ENCODE data around the gene ESD.

- no peak for TF ChIP-seq POLR2A (IDR thresholded peaks at IDR 0.05)
- TF ChIP-seq, protein P1, sequence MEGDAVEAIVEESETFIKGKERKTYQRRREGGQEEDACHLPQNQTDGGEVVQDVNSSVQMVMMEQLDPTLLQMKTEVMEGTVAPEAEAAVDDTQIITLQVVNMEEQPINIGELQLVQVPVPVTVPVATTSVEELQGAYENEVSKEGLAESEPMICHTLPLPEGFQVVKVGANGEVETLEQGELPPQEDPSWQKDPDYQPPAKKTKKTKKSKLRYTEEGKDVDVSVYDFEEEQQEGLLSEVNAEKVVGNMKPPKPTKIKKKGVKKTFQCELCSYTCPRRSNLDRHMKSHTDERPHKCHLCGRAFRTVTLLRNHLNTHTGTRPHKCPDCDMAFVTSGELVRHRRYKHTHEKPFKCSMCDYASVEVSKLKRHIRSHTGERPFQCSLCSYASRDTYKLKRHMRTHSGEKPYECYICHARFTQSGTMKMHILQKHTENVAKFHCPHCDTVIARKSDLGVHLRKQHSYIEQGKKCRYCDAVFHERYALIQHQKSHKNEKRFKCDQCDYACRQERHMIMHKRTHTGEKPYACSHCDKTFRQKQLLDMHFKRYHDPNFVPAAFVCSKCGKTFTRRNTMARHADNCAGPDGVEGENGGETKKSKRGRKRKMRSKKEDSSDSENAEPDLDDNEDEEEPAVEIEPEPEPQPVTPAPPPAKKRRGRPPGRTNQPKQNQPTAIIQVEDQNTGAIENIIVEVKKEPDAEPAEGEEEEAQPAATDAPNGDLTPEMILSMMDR (IDR thresholded peaks at IDR 0.05): no peak
These were observed 70.6 kb downstream of the ESD start for GRCh38 chr13:46726347-46726746.
